22Rv1 (cell line): ENCODE measurements around the gene PDE6C.
"Not testable (repeated sequence)": the region's sequence is repeated elsewhere in the genome, so short reads cannot be mapped to it uniquely, and the experiment has no call there.

Source experiments
- H3K27ac ChIP-seq: fragments of 450-650 bp; 2 replicates; pipeline ENCODE4 v1.5.1; 2017
- ZFX ChIP-seq: fragments of 450-650 bp; IDR thresholded peaks from 2 replicates; pipeline ENCODE4 v1.6.1; 2017; ENCODE audit warnings: antibody characterized with exemption, borderline replicate concordance
- TF ChIP-seq, protein P1 (sequence below): fragments of 450-650 bp; IDR thresholded peaks from 2 replicates; pipeline ENCODE4 v1.5.1; 2017; ENCODE audit warnings: mild to moderate bottlenecking

The PDE6C gene

DNA sequence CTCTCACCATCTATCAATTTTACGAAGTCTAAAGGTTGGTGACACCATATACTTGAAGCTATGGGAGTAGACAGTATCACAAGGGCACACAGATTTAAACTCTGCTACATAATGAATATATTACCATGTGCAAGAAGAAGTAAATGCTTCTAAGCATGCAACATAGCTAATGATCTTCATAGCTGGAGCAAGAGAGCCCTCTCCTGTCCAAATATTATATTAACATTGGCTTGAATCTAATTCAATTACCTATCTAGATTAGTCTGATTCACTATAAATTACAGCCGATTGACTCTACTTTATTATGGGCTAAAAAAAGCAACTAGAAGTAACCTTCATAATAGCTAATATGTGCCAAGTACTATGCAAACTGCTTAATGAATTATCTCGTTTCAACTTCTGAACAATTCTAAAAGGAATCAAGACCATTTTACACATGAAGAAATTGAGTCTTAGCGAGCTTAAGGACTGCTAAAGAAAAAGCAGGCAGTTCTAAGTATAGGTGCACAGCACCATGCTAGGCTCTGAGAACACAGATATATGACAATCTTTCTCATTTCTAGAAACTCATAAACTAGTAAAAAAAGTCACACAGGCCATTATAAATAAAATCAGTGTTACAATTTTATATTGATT, 68.2 kb downstream of the PDE6C start:
- H3K27ac ChIP-seq: no peak overlapping the region
- no peak for TF ChIP-seq ZFX
- TF ChIP-seq, protein P1, sequence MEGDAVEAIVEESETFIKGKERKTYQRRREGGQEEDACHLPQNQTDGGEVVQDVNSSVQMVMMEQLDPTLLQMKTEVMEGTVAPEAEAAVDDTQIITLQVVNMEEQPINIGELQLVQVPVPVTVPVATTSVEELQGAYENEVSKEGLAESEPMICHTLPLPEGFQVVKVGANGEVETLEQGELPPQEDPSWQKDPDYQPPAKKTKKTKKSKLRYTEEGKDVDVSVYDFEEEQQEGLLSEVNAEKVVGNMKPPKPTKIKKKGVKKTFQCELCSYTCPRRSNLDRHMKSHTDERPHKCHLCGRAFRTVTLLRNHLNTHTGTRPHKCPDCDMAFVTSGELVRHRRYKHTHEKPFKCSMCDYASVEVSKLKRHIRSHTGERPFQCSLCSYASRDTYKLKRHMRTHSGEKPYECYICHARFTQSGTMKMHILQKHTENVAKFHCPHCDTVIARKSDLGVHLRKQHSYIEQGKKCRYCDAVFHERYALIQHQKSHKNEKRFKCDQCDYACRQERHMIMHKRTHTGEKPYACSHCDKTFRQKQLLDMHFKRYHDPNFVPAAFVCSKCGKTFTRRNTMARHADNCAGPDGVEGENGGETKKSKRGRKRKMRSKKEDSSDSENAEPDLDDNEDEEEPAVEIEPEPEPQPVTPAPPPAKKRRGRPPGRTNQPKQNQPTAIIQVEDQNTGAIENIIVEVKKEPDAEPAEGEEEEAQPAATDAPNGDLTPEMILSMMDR: peak; percentile 71

DNA sequence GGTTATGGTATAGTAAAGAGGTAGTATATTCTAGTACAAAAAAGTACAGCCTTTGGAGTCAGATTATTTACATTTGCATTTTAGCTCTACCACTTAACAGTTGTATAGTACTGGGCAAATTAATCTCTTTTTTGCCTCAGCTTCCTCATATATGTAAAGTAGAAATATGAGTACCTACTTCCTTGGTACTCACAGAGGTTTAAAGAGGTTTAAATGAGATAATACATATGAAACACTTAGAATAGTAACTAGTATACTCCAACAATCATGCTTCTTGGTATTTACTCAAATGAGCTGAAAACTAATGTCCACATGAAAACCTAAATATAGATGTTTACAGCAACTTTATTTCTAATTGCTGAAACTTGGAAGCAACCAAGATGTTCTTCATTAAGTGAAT, 75.4 kb downstream of the PDE6C start:
- no peak overlapping the region for H3K27ac ChIP-seq

DNA sequence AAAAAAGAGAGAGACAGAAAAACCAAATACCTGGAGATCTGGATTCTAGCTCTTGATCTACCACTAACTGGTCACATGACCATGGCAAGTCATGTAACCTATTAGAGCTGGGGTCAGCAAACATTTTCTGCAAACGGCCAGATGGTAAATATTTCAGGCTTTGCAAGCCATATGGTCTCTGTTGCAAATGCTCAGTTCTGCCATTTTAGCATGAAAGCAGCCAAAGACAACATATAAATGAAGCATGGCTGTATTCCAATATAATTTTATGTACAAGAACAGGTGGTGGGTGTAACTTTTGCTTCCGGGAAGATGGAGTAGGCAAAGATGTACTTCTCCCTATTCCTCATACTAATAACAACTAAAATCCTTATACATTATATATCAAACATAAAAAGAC, 83.4 kb downstream of the PDE6C start:
- TF ChIP-seq, protein P1: no peak
- TF ChIP-seq ZFX: no peak
- H3K27ac ChIP-seq: no peak overlapping the region

More for the DNA sequence above, 75.4 kb downstream of the PDE6C start:
- TF ChIP-seq, protein P1: no peak
- TF ChIP-seq ZFX: no peak

DNA sequence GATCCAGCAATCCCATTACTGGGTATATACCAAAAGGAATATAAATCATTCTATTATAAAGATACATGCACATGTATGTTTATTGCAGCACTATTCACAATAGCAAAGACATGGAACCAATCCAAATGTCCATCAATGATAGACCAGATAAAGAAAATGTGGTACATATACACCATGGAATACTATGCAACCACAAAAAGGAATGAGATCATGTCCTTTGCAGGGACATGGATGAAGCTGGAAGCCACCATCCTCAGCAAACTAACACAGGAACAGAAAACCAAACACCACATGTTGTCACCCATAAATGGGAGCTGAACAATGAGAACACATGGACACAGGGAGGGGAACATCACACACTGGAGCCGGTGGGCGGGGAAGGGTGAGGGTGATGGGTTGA, 84.2 kb downstream of the PDE6C start:
- H3K27ac ChIP-seq: not testable (repeated sequence)

DNA sequence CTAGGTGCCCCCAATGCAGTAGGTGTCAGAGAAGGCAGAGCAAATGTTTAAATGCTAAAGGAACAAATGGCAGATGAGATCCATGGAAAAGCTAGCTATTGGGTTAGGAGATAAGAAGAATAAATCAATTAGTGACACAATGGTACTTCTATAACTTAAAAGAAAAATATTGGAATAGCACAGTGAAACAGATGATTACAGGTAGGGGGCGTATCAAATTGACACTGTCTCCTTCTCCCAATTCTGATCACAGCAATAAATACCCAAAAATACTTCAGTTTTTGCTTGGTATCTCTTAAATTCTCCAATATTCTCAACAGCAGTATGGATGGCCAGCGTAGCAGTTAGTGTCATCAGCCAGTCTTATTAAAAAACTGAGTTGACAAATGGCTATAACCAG, 84.9 kb downstream of the PDE6C start:
- H3K27ac ChIP-seq: no peak overlapping the region
- TF ChIP-seq, protein P1: peak; percentile 16
- no peak for TF ChIP-seq ZFX

DNA sequence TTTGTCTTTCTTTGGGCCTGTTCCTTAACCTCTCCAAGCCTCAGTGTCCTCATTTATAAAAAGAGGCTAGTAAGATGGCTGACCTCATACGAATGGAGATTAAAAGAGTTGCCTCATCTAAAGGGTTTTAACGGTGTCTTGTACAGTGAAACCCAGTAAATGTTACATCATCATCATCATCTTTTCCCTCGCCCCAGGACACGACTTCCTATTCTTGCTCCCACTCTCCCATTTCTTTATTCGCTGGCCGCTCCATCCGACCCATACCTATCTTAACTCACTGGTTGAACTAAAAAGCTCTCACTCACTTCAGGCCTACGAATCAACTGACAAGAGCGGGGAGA, 89.5 kb downstream of the PDE6C start:
- H3K27ac ChIP-seq: peak overlapping the region; percentile 80

DNA sequence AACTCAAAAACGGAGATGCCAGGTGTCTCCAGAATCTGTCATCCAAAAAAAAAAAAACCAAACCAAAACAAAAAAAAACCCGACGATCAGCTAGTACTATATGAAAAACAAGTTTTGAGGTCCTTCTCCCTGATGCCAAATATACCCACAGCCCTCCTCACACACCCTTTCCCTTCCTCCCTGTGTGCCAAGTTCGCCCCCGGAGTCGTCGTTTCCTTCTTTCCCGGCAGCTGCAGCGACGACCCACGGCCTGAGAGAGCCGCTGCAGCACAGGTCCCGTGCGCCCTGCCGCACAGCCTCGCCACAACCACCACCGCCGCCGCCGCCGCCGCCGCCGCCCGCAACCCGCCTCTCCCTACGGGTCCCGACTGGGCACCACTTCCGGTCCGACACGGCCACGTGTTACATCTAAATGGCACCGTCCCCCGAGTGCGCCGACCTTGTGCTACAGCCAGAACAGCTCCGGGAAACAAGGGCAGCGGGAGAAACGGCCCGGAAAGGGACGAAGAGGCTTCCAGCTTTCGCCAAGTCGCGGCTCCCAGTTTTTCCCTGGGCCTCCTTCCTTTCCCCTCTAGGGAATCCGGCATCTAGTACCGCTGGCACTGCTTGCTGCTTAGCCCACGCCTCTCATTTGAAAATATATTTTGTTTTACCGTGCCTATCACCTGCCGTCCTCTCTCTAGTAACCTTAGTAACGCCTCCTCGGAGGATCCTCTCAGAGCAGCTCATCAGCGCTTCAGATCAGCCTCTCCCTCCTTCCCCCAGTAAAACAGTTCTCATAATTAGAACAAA, 90.1 kb downstream of the PDE6C start, which contains the start of gene FRA10AC1:
FRA10AC1 (minus strand) TSS at position 383 of the 792 bp plus-strand sequence. CDS start 2,486 bp downstream, outside the sequence.
- TF ChIP-seq, protein P1: peak; percentile 77
- no peak for TF ChIP-seq ZFX
- peak within 1 kb of the TSS; percentile 80 for H3K27ac ChIP-seq

More for the DNA sequence above, 89.5 kb downstream of the PDE6C start:
- TF ChIP-seq ZFX: no peak
- TF ChIP-seq, protein P1: no peak
